Activated CD4-positive, alpha-beta T cell treated with anti-CD3 and anti-CD28 coated beads for 36 hours (primary cell): ENCODE data around the gene MICU1. TPM values are rescaled to one million over a fixed set of nuclear protein-coding genes. Genes with fewer than 3 reads are reported as not detected.

ENCODE experiments used
- ATAC-seq: fragments of 200-7000 bp; cut with Tn5 transposase; one replicate; pipeline ENCODE4 v1.10.0; 2021; ENCODE audit warnings: mild to moderate bottlenecking, moderate library complexity
- CTCF ChIA-PET: fragments of 350-600 bp; sonication (Branson Sonifier 250); formaldehyde crosslinking; loops from one replicate; lab custom pipeline; 2021; ENCODE audit warnings: antibody characterized with exemption; lab: Charles Lee
- POLR2A ChIA-PET: fragments of 350-600 bp; sonication (Branson Sonifier 250); formaldehyde crosslinking; loops from one replicate; lab custom pipeline; 2021; ENCODE audit warnings: antibody characterized with exemption, inconsistent platforms; lab: Charles Lee
- DNase-seq: peaks from one replicate; pipeline ENCODE4 v3.0.0-alpha.2; 2020
- H3K27ac Mint-ChIP-seq: one replicate; pipeline ENCODE4 v1.8.0; 2021; ENCODE audit warnings: mixed read lengths
- H3K27me3 Mint-ChIP-seq: one replicate; pipeline ENCODE4 v1.8.0; 2021; ENCODE audit warnings: mixed read lengths
- H3K36me3 Mint-ChIP-seq: one replicate; pipeline ENCODE4 v1.8.0; 2021; ENCODE audit warnings: low read depth, mixed read lengths
- H3K4me1 Mint-ChIP-seq: one replicate; pipeline ENCODE4 v1.8.0; 2021; ENCODE audit warnings: mixed read lengths
- H3K4me3 Mint-ChIP-seq: one replicate; pipeline ENCODE4 v1.8.0; 2021; ENCODE audit warnings: mild to moderate bottlenecking, moderate library complexity, mixed read lengths
- H3K9me3 Mint-ChIP-seq: one replicate; pipeline ENCODE4 v1.8.0; 2021; ENCODE audit warnings: low read depth, mixed read lengths
- intact Hi-C, 2 experiments: fragments of 100-400 bp; cut with DNase I in 1 of 2; cut with micrococcal nuclease in 1 of 2; formaldehyde crosslinking; loops; one replicate each; pipeline versions ENCODE4 v1.14.2 to v1.15.1; 2022 to 2024; cut with DNase I, micrococcal nuclease
- total RNA-seq, 2 experiments: library from RNA; stranded (reverse); gene quantifications; one replicate each; pipeline ENCODE4 v1.2.3, GENCODE V29; 2021

MICU1 gene
- total RNA-seq, 2 experiments from 2014 or later: 41.0 to 51.5 TPM

DNA sequence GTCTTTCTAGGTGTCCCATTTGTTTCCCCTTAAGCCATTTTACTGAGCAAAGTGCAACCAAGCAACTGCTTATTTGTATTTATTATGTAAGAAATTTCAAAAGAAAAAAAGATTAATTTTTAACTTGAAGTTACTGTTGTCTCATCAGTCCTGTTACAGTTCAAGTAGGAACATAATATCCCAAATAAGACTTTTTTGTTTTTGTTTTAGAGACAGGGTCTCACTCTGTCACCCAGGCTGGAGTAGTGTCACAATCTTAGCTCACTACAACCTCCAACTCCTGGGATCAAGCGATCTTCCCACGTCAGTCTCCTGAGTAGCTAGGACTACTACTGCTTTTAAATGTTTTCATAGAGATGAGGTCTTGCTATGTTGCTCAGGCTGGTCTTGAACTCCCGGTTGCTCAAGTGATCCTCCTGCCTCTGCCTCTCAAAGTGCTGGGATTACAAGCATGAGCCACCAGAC is 101.9 kb downstream of the MICU1 start:
- ATAC-seq (no peak), DNase-seq (no peak)
- no peak overlapping the region for H3K4me3 Mint-ChIP-seq
- ChIA-PET POLR2A (interaction anchor here (0.5 kb wide), 1 partner anchor 196 kb away, joined by 3 read pairs; no protein-coding TSS in a partner anchor), CTCF (interaction anchor here (0.7 kb wide), 1 partner anchor 161 kb away, joined by 3 read pairs; no protein-coding TSS in a partner anchor)
- H3K27me3 Mint-ChIP-seq: no peaks in the 10 kb centered on the region
- H3K27ac Mint-ChIP-seq: no peak overlapping the region
- no peaks in the 10 kb centered on the region for H3K9me3 Mint-ChIP-seq
- H3K36me3 Mint-ChIP-seq: no peaks in the 10 kb centered on the region
- H3K4me1 Mint-ChIP-seq: no peaks in the 10 kb centered on the region
- intact Hi-C loops: no loop called here

DNA sequence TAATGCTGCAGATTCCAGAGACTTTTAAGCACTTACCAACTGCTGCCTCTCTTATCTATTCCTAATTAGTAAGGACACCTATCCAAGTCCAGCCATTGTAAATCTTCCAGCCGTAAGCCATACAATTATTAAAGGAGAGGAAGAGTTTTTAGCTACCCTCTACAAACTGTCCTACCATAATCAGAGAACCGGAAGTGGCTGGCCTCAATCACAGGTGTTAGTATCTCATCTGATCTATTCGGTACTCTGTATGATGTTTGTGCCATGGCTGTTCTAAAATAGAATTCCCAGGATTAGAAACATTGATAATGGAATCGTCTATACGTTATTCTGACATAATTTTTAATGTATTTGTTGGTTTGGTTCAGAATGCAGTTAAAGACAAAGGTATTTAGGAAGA is 102.8 kb downstream of the MICU1 start:
- H3K27me3 Mint-ChIP-seq: no peaks in the 10 kb centered on the region
- no peak overlapping the region for H3K27ac Mint-ChIP-seq
- no peaks in the 10 kb centered on the region for H3K4me1 Mint-ChIP-seq
- no peak for ATAC-seq
- no peak for DNase-seq
- no peak overlapping the region for H3K4me3 Mint-ChIP-seq
- POLR2A ChIA-PET: no interaction called here
- H3K36me3 Mint-ChIP-seq: peaks cover 2% of the 10 kb centered on the region
- CTCF ChIA-PET: interaction anchor here (0.7 kb wide), 2 partner anchors 159 to 162 kb away, joined by 3 read pairs; no protein-coding TSS in a partner anchor
- intact Hi-C loops: no loop called here
- no peaks in the 10 kb centered on the region for H3K9me3 Mint-ChIP-seq

DNA sequence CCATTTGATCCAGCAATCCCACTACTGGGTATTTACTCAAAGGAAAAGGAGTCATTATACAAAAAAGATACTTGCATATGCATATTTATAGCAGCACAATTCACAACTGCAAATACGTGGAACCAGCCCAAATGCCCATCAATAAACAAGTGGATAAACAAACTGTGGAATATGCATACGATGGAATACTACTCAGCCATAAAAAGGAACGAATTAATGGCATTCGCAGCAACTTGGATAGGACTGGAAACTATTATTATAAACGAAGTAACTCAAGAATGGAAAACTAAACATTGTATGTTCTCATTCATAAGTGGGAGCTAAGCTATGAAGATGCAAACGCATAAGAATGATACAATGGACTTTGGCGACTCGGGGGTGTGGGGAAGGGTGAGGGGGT is 108.6 kb downstream of the MICU1 start:
- Mint-ChIP-seq H3K36me3 (peaks cover 8% of the 10 kb centered on the region), H3K27me3 (no peaks in the 10 kb centered on the region), H3K4me3 (no peak overlapping the region), H3K9me3 (peaks cover 10% of the 10 kb centered on the region), H3K27ac (no peak overlapping the region), H3K4me1 (no peaks in the 10 kb centered on the region)
- DNase-seq (no peak), ATAC-seq (no peak)
- POLR2A ChIA-PET: no interaction called here
- intact Hi-C loops: no loop called here
- CTCF ChIA-PET: interaction anchor here (0.6 kb wide), 1 partner anchor 22 kb away, joined by 3 read pairs; no protein-coding TSS in a partner anchor

- Mint-ChIP-seq H3K36me3 (peaks cover 8% of the 10 kb centered on the region), H3K9me3 (peaks cover 10% of the 10 kb centered on the region), H3K4me1 (no peaks in the 10 kb centered on the region), H3K27me3 (no peaks in the 10 kb centered on the region), H3K4me3 (no peak overlapping the region), H3K27ac (no peak overlapping the region)
- ATAC-seq (no peak), DNase-seq (no peak)
- POLR2A ChIA-PET: no interaction called here
- intact Hi-C loops: no loop called here
- CTCF ChIA-PET: no interaction called here
Observed at GRCh38 chr10:72515455-72515854, 110.4 kb downstream of the MICU1 start.

DNA sequence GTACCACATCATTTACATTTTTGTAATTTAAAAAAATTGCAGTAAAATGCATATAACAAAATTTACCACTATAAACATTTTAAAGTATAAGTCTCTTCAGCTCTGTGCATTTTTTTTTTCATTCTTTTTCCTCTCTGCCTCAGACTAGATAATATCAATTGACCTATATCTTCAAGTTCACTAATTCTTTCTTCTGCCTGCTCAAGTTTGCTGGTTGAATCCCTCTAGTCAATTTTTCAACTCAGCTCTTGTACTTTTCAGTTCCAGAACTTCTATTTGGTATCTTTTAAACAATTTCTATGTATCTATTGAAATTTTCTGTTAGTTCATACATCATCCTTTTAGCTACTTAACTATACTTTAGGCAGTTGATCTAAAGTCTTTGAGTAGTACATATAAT is 112.0 kb downstream of the MICU1 start:
- ATAC-seq (no peak), DNase-seq (no peak)
- Mint-ChIP-seq H3K4me1 (peaks cover 2% of the 10 kb centered on the region), H3K27ac (no peak overlapping the region), H3K27me3 (no peaks in the 10 kb centered on the region), H3K36me3 (peaks cover 8% of the 10 kb centered on the region), H3K4me3 (no peak overlapping the region), H3K9me3 (peaks cover 10% of the 10 kb centered on the region)
- intact Hi-C loops: no loop called here
- POLR2A ChIA-PET: interaction anchor here (0.7 kb wide), 1 partner anchor 178 kb away, joined by 4 read pairs; no protein-coding TSS in a partner anchor
- CTCF ChIA-PET: interaction anchor here (0.7 kb wide), 1 partner anchor 33 kb away, joined by 3 read pairs; no protein-coding TSS in a partner anchor

GRCh38 chr10:72511459-72511858 is 114.4 kb downstream of the MICU1 start:
- H3K9me3 Mint-ChIP-seq: peaks cover 5% of the 10 kb centered on the region
- DNase-seq: no peak
- H3K27me3 Mint-ChIP-seq: no peaks in the 10 kb centered on the region
- H3K36me3 Mint-ChIP-seq: peaks cover 6% of the 10 kb centered on the region
- CTCF ChIA-PET: no interaction called here
- intact Hi-C loops: no loop called here
- H3K27ac Mint-ChIP-seq: no peak overlapping the region
- H3K4me3 Mint-ChIP-seq: no peak overlapping the region
- ATAC-seq: no peak
- POLR2A ChIA-PET: no interaction called here
- H3K4me1 Mint-ChIP-seq: peaks cover 2% of the 10 kb centered on the region

DNA sequence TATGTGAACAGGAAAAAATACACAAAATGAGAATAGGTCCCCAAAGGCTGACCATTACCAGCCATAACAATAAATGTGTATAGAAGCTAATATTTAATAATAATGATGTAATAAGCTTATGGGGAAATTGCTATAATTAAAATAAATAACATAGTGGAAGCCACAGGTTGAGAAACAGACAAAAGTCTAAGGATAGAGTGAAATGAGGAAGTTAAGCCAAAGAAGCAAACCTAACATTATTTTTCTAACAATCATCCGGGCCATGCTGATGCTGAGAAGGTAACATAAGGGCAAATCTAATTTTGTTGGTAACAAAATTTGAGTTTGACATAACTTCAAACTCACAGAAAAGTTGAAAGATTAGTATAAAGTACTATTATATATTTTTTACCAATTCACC is 115.9 kb downstream of the MICU1 start:
- CTCF ChIA-PET: no interaction called here
- Mint-ChIP-seq H3K27me3 (no peaks in the 10 kb centered on the region), H3K9me3 (peaks cover 9% of the 10 kb centered on the region), H3K27ac (no peak overlapping the region), H3K4me1 (peaks cover 2% of the 10 kb centered on the region), H3K4me3 (no peak overlapping the region), H3K36me3 (peaks cover 14% of the 10 kb centered on the region)
- ATAC-seq: no peak
- POLR2A ChIA-PET: no interaction called here
- intact Hi-C loops: no loop called here
- no peak for DNase-seq

GRCh38 chr10:72509206-72509799 is 116.6 kb downstream of the MICU1 start:
- CTCF ChIA-PET: no interaction called here
- ATAC-seq: peak; percentile 42
- DNase-seq: no peak
- peaks cover 2% of the 10 kb centered on the region for H3K4me1 Mint-ChIP-seq
- H3K4me3 Mint-ChIP-seq: no peak overlapping the region
- peaks cover 18% of the 10 kb centered on the region for H3K36me3 Mint-ChIP-seq
- POLR2A ChIA-PET: no interaction called here
- no peaks in the 10 kb centered on the region for H3K27me3 Mint-ChIP-seq
- intact Hi-C loops: no loop called here
- H3K9me3 Mint-ChIP-seq: peaks cover 10% of the 10 kb centered on the region
- H3K27ac Mint-ChIP-seq: no peak overlapping the region

- Mint-ChIP-seq H3K4me1 (peaks cover 5% of the 10 kb centered on the region), H3K27me3 (no peaks in the 10 kb centered on the region), H3K36me3 (peaks cover 25% of the 10 kb centered on the region), H3K9me3 (peaks cover 14% of the 10 kb centered on the region), H3K4me3 (no peak overlapping the region), H3K27ac (no peak overlapping the region)
- POLR2A ChIA-PET: no interaction called here
- intact Hi-C loops: no loop called here
- DNase-seq: no peak
- CTCF ChIA-PET: no interaction called here
- ATAC-seq: no peak
Observed at GRCh38 chr10:72508033-72508432, 117.8 kb downstream of the MICU1 start.

DNA sequence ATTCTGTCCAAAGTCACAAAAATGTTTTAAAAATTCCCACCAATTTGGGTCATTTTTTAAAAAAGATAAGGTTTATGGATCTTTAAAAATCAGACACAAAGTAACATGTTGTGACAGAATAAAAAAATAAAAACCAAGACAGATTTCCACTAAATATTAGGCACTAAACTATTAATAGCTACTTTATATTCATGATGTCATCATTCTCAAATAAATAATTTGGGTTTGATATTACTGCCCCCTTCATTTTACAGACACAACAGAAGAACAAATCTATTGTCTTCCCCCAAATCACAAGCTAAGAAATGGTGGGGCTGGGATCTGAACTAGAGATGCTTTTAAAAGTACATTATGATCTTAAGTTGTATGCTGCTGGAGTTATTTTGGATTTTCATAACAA is 119.4 kb downstream of the MICU1 start:
- CTCF ChIA-PET: interaction anchor here (1.0 kb wide), 1 partner anchor 11 kb away, joined by 4 read pairs; no protein-coding TSS in a partner anchor
- Mint-ChIP-seq H3K36me3 (peaks cover 25% of the 10 kb centered on the region), H3K4me1 (peaks cover 6% of the 10 kb centered on the region), H3K27me3 (no peaks in the 10 kb centered on the region), H3K9me3 (peaks cover 14% of the 10 kb centered on the region), H3K4me3 (no peak overlapping the region), H3K27ac (no peak overlapping the region)
- POLR2A ChIA-PET: no interaction called here
- ATAC-seq (no peak), DNase-seq (no peak)
- intact Hi-C loops: no loop called here

DNA sequence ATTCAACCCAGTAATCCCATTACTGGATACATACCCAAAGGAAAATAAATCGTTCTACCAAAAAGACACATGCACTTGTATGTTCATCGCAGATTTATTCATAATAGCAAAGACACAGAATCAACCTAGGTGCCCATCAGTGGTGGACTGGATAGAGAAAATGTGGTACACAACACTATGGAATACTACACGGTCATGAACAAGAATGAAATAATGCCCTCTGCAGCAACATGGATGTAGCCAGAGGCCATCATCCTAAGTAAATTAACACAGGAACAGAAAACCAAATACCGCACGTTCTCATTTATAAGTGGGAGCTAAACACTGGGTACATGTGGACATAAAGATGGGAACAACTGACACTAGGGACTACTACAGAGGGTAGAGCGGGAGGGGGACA is 120.4 kb downstream of the MICU1 start:
- Mint-ChIP-seq H3K27me3 (no peaks in the 10 kb centered on the region), H3K27ac (no peak overlapping the region), H3K36me3 (peaks cover 25% of the 10 kb centered on the region), H3K9me3 (peaks cover 14% of the 10 kb centered on the region), H3K4me1 (peaks cover 6% of the 10 kb centered on the region), H3K4me3 (no peak overlapping the region)
- DNase-seq (no peak), ATAC-seq (no peak)
- intact Hi-C loops: no loop called here
- POLR2A ChIA-PET: no interaction called here
- CTCF ChIA-PET: no interaction called here

DNA sequence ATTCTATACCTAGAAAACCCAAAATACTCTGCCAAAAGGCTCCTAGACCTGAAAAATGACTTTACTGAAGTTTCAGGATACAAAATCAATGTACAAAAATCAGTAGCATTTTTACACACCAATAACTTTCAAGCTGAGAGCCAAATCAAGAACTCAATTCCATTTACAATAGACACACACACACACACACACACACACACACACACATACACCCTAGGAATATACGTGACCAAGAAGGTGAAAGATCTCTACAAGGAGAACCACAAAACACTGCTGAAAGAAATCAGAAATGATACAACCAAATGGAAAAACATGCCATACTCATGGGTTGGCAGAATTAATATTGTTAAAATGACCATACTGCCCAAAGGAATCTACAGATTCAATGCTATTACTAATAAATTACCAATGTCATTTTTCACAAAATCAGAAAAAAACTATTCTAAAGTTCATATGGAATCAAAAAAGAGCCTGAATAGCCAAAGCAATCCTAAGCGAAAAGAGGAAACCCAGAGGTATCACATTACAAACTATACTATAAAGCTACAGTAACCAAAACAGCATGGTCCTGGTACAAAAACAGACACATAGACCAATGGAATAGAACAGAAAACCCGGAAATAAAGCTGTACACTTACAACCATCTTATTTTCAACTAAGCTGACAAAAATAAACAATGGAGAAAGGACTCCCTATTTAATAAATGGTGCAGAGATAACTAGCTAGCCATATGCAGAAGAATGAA is 122.0 kb downstream of the MICU1 start:
- Mint-ChIP-seq H3K4me3 (no peak overlapping the region), H3K27me3 (no peaks in the 10 kb centered on the region)
- CTCF ChIA-PET: interaction anchor here (0.8 kb wide), 1 partner anchor 8 kb away, joined by 5 read pairs; no protein-coding TSS in a partner anchor

More for the DNA sequence above, 122.0 kb downstream of the MICU1 start:
- no peak overlapping the region for H3K27ac Mint-ChIP-seq
- H3K9me3 Mint-ChIP-seq: peaks cover 14% of the 10 kb centered on the region
- intact Hi-C loops: no loop called here
- no peak for DNase-seq
- H3K36me3 Mint-ChIP-seq: peaks cover 25% of the 10 kb centered on the region
- ATAC-seq: no peak
- peaks cover 4% of the 10 kb centered on the region for H3K4me1 Mint-ChIP-seq
- POLR2A ChIA-PET: no interaction called here
